Astrocyte of the cerebellum (primary cell): Measurements from ENCODE around the gene STING1.

ENCODE experiments used
- DNase-seq: peaks from one replicate; pipeline ENCODE4 v3.0.0-alpha.2; 2011; ENCODE audit warnings: low read depth
- H3K4me3 ChIP-seq: 2 replicates; pipeline ENCODE4 v1.5.1; 2011; ENCODE audit warnings: mild to moderate bottlenecking, low read depth, low read length, moderate library complexity
- in situ Hi-C: cut with HindIII; loops from 2 replicates; pipeline ENCODE4 v1.10.0; 2017; ENCODE audit warnings: low sequenced_read_pairs
- TF ChIP-seq, protein P1 (sequence below): IDR thresholded peaks from 2 replicates; pipeline ENCODE4 v1.5.1; 2012; ENCODE audit warnings: low read length, low read depth, moderate library complexity, mild to moderate bottlenecking; ENCODE audit errors: missing control alignments

The STING1 gene

GRCh38 chr5:139475865-139476617 is 6.5 kb downstream of the STING1 start:
- DNase-seq = no peak
- no peak overlapping the region for H3K4me3 ChIP-seq
- TF ChIP-seq, protein P1, sequence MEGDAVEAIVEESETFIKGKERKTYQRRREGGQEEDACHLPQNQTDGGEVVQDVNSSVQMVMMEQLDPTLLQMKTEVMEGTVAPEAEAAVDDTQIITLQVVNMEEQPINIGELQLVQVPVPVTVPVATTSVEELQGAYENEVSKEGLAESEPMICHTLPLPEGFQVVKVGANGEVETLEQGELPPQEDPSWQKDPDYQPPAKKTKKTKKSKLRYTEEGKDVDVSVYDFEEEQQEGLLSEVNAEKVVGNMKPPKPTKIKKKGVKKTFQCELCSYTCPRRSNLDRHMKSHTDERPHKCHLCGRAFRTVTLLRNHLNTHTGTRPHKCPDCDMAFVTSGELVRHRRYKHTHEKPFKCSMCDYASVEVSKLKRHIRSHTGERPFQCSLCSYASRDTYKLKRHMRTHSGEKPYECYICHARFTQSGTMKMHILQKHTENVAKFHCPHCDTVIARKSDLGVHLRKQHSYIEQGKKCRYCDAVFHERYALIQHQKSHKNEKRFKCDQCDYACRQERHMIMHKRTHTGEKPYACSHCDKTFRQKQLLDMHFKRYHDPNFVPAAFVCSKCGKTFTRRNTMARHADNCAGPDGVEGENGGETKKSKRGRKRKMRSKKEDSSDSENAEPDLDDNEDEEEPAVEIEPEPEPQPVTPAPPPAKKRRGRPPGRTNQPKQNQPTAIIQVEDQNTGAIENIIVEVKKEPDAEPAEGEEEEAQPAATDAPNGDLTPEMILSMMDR = no peak
- in situ Hi-C loops = no loop called here

- TF ChIP-seq, protein P1 = no peak
- DNase-seq = no peak
- in situ Hi-C loops = no loop called here
- H3K4me3 ChIP-seq = no peak overlapping the region
Measured at GRCh38 chr5:139474890-139475791, 7.4 kb downstream of the STING1 start.

- in situ Hi-C loops = no loop called here
- DNase-seq = no peak
- no peak overlapping the region for H3K4me3 ChIP-seq
- TF ChIP-seq, protein P1 = no peak
Measured at GRCh38 chr5:139473565-139473964, 9.0 kb downstream of the STING1 start.

DNA sequence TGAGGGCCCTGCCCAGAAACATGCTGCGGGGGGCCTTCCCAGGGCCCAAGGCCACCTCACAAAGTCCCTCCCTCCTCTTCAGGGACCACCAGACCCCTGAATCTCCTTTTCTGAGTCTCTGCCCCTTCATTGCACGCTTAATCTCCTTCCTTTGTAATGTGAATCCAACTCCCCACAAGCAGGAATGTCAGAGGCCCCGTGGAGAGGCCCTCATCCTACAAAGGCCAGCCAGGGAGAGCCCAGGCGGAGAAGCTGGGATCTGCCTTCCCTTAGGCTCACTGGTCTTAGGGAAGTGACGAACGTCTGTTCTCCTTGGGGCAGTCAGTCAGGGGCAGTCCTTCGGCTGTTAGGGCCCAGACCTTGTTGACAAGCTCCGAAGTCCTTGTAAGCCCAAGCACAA is 9.5 kb downstream of the STING1 start:
- no peak for DNase-seq
- TF ChIP-seq, protein P1 = no peak
- H3K4me3 ChIP-seq = no peak overlapping the region
- in situ Hi-C loops = no loop called here

DNA sequence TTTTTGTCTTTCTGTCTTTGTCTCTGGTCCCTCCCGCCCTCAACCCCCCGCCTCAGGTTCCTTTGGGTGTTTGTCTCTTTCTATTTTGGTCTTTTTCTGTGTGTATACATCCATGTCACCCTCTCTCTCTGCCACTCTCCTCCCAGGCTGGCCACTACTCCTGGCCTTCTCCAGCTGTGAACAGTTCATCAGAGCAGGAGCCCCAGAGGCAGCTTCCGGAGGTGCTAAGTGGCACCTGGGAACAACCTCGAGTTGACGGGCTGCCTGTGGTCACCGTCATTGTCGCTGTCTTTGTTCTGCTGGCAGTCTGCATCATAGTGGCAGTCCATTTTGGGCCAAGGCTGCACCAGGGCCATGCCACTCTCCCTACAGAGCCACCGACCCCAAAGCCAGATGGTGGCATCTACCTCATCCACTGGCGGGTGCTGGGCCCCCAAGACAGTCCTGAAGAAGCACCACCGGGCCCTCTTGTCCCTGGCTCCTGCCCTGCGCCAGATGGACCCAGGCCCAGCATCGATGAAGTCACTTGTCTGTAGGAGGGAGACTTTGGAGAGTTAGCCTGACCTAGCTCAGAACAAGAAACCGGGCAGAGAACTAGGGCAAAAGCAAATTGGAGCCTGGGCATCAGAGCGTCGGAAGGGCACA is 10.1 kb downstream of the STING1 start:
- no peak for DNase-seq
- in situ Hi-C loops = no loop called here

More for the DNA sequence above, 10.1 kb downstream of the STING1 start:
- no peak overlapping the region for H3K4me3 ChIP-seq
- TF ChIP-seq, protein P1 = no peak
